Stimulated activated naive CD4-positive, alpha-beta T cell treated with Interleukin-2 at 50 U/mL for 16 hours (primary cell): ENCODE data around the gene CREB3L1.

Source experiments
- DNase-seq: peaks from one replicate; lab custom pipeline; 2025; lab: John Stamatoyannopoulos, UW

The CREB3L1 gene

DNA sequence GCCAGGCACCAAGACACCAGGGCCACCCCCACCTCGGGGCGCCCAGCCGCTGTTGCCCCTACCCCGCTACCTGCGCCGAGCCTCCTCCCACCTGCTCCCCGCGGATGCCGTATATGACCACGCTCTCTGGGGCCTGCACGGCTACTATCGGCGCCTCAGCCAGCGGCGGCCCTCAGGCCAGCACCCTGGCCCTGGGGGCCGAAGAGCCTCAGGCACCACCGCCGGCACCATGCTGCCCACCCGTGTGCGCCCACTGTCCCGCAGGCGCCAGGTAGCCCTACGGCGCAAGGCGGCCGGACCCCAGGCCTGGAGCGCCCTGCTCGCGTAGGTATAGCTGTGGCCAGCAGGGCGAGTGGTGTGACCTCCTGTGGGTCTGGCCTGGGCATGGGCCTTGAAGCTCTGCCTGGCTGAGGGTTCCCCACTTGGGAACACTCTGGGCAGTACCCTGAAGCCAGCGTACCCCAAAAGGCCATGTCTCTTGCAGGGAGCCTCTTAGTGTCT lies 89.2 kb downstream of the CREB3L1 start:
- no peak for DNase-seq

GRCh38 chr11:46367244-46367915 lies 89.9 kb downstream of the CREB3L1 start:
- DNase-seq, result peak; percentile 59

DNA sequence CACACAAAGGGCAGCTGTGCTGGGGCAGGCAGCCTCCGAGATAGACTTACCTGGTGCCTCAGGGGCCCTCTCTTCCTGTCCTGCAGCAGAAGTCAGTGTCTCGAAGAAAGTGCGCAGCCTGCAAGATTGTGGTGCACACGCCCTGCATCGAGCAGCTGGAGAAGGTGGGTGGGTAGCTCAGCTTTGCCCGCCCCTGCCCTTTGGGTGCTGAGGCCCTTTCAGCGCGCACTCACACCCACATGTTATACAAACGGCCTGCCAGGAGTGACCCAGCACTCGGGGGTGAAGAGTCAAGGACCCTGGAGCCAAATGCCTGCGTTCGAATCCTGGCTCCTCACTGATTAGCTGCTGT lies 90.4 kb downstream of the CREB3L1 start:
- no peak for DNase-seq

GRCh38 chr11:46369458-46370152 lies 92.1 kb downstream of the CREB3L1 start:
- DNase-seq, result peak; percentile 52

DNA sequence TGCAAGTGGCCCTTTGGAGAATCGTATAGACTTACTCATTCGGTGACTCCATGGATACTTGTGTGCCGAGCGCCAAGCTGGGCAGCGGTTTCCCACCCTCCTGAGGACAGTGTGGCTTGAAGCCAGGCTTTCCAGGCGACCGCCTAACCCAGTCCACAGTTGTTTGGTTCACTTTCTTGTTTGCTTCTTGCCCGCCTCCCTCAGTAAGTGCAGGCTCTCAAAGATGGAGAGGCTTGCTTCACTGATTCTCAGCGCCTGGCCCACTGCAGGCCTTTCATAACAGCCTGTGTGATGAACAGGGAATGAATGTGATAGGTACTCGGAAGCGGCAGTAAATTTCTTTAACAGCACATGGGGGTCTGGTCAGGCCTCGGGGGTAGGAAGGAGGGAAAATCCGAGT lies 92.8 kb downstream of the CREB3L1 start:
- no peak for DNase-seq
